Endothelial cell of umbilical vein (primary cell): ENCODE data around the gene PKNOX1. TPM values are rescaled to one million over a fixed set of nuclear protein-coding genes. Genes with fewer than 3 reads are reported as not detected.
A peak's percentile ranks its signal among the peaks of the same experiment; 100 is the strongest.
"Not testable (repeated sequence)": the region's sequence is repeated elsewhere in the genome, so short reads cannot be mapped to it uniquely, and the experiment has no call there.

Experiments used
- BruUV-seq: library from RNA; stranded (reverse); fragments of 400-500 nt; replicated peaks from 2 replicates; lab custom pipeline; 2021; lab: Mats Ljungman, UMichigan
- CTCF ChIA-PET: fragments of 300-600, 350-600 bp; sonication (Branson Sonifier 250); formaldehyde crosslinking; loops from one replicate; lab custom pipeline; 2021; ENCODE audit warnings: antibody characterized with exemption, inconsistent platforms; lab: Charles Lee
- POLR2A ChIA-PET: fragments of 300-600, 350-600 bp; sonication (Branson Sonifier 250); formaldehyde crosslinking; loops from one replicate; lab custom pipeline; 2021; ENCODE audit warnings: antibody characterized with exemption, inconsistent platforms; lab: Charles Lee
- DNase-seq: peaks from one replicate; pipeline ENCODE4 v3.0.0-alpha.2; 2011; ENCODE audit warnings: low read depth, low spot score
- FAIRE-seq: peaks from 2 replicates; lab custom pipeline; 2011; peaks lifted over from hg19 to GRCh38; lab: Jason Lieb, UNC
- H2AFZ ChIP-seq: 2 replicates; pipeline ENCODE4 v1.6.0; 2012; ENCODE audit warnings: low read depth, low read length, control low read depth, inconsistent platforms
- H3K27ac ChIP-seq: 2 replicates; pipeline ENCODE4 v1.5.1; 2011; ENCODE audit warnings: low read depth, mild to moderate bottlenecking, control low read depth, low read length, moderate library complexity; ENCODE audit not compliant: insufficient read depth
- H3K27me3 ChIP-seq, 2 experiments: 2 replicates each; pipeline versions ENCODE4 v1.6.0 to v1.6.1; 2011; ENCODE audit warnings: low read length in 2 of 2, mixed read lengths in 1 of 2; ENCODE audit not compliant: control insufficient read depth in 2 of 2, insufficient read depth in 2 of 2
- H3K36me3 ChIP-seq, 2 experiments: 2 replicates in 1 of 2; 3 replicates in 1 of 2; pipeline ENCODE4 v1.5.1; 2011; ENCODE audit warnings: low read length in 2 of 2, mild to moderate bottlenecking in 1 of 2, moderate library complexity in 1 of 2; ENCODE audit not compliant: control insufficient read depth in 2 of 2, insufficient read depth in 2 of 2; ENCODE audit errors: extremely low read depth in 1 of 2
- H3K4me1 ChIP-seq: 3 replicates; pipeline ENCODE4 v1.5.1; 2011; ENCODE audit warnings: mild to moderate bottlenecking, low read length; ENCODE audit not compliant: control insufficient read depth, insufficient read depth; ENCODE audit errors: extremely low read depth
- H3K4me2 ChIP-seq: 2 replicates; pipeline ENCODE4 v1.6.1; 2011; ENCODE audit warnings: low read length, control low read depth, mixed read lengths; ENCODE audit not compliant: insufficient read depth
- H3K4me3 ChIP-seq, 3 experiments: fragments of 200-600 bp in 1 of 3; sonication (generic), shearing (Covaris generic) in 1 of 3; replicated peaks in 1 of 3; 2 replicates each; pipeline ENCODE4 v1.5.1; 2011 to 2016; ENCODE audit warnings: control low read depth in 3 of 3, low read length in 3 of 3, mild to moderate bottlenecking in 2 of 3, inconsistent platforms in 1 of 3, low read depth in 1 of 3, moderate library complexity in 1 of 3; ENCODE audit not compliant: insufficient read depth in 1 of 3
- H3K79me2 ChIP-seq: 2 replicates; pipeline ENCODE4 v1.6.0; 2012; ENCODE audit warnings: low read length, inconsistent platforms; ENCODE audit not compliant: control insufficient read depth, insufficient read depth
- H3K9ac ChIP-seq: replicated peaks from 2 replicates; pipeline ENCODE3; 2011; ENCODE audit warnings: low read length, control low read depth; ENCODE audit not compliant: insufficient read depth; ENCODE audit errors: extremely low read depth
- H3K9me1 ChIP-seq: replicated peaks from 3 replicates; pipeline ENCODE4 v1.6.0; 2011; ENCODE audit warnings: mild to moderate bottlenecking, low read length; ENCODE audit not compliant: control insufficient read depth, insufficient read depth; ENCODE audit errors: extremely low read depth
- H3K9me3 ChIP-seq: replicated peaks from 2 replicates; pipeline ENCODE4 v1.5.1; 2012; ENCODE audit warnings: low read length, inconsistent platforms; ENCODE audit not compliant: control insufficient read depth, insufficient read depth
- H4K20me1 ChIP-seq: replicated peaks from 2 replicates; pipeline ENCODE3; 2011; ENCODE audit warnings: mild to moderate bottlenecking, low read length; ENCODE audit not compliant: control insufficient read depth, insufficient read depth; ENCODE audit errors: extremely low read depth
- dilution Hi-C: fragments of 300-500 bp; cut with MboI; formaldehyde crosslinking; loops from one replicate; pipeline ENCODE4 v1.15.0; 2019; ENCODE audit warnings: low sequenced_read_pairs; ENCODE audit not compliant: extremely low pct_ligation_motif_present
- intact Hi-C: fragments of 100-400 bp; cut with micrococcal nuclease; formaldehyde crosslinking; loops from one replicate; pipeline ENCODE4 v1.10.0; 2022
- polyA plus RNA-seq, 4 experiments: library from polyadenylated mRNA; depleted of rRNA in 3 of 4; stranded (reverse) in 3 of 4; unstranded in 1 of 4; fragments of >200 nt; gene quantifications; 2 replicates each; pipeline versions ENCODE4 v1.2.1 to v1.2.3, GENCODE V29; 2011 to 2012; ENCODE audit warnings: missing spikeins in 1 of 4
- total RNA-seq: library from RNA; stranded (reverse); gene quantifications from 2 replicates; pipeline ENCODE4 v1.2.3, GENCODE V29; 2021

Gene PKNOX1
- total and polyA plus RNA-seq, 2 donors (not counting 3 experiments of a cell fraction or from before 2014, with no cell fraction given), result 16.6 to 23.6 TPM

DNA sequence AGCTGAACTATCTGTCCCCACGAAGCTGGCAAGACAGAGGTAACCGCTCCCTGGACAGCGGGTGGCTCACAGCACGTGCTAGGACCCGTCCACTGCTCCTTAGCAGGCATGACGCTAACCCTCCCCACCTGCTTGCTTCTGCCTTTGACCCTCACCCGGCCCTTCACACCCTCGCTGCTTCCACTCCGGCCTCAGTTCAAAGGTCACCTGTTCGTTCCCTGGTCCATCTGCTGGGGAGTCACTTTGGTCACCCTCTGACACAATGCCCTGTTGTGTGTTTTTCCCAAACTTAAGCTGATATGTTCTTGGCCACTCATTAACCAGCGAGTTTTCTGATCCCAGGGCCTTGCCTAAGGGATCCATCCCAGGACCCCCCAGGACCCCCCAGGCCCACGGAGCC, 93.7 kb downstream of the PKNOX1 start:
- H2AFZ ChIP-seq, BruUV-seq, intact Hi-C loops, dilution Hi-C loops, POLR2A ChIA-PET, H3K36me3 ChIP-seq, H3K4me1 ChIP-seq, H3K27me3 ChIP-seq, H3K9me1 ChIP-seq, H4K20me1 ChIP-seq, H3K9me3 ChIP-seq, H3K4me2 ChIP-seq, FAIRE-seq, H3K79me2 ChIP-seq, H3K9ac ChIP-seq, H3K4me3 ChIP-seq, DNase-seq, CTCF ChIA-PET, H3K27ac ChIP-seq: not testable (repeated sequence)

DNA sequence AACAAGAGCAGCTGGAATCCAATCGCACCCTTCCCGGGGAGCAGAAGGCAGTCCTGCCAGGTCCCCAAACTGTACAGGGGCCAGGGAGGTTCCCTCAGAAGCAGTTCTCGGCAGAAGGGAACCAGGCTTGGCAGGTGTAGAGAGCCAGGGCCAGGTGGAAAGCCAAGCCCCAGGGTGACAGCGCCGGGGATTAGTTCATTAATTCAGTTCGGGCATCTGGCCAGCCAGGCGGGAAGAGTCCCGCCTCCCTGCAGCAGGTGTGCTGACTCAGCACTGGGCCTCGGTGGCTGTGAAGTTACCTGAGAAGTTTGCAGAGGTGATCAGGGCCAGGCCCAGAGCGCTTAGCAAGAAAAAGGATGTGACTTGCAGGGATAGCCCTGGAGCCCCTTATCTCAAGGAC, 95.3 kb downstream of the PKNOX1 start:
- dilution Hi-C loops, H3K27me3 ChIP-seq, H3K36me3 ChIP-seq, H3K9ac ChIP-seq, H3K79me2 ChIP-seq, H3K4me2 ChIP-seq, intact Hi-C loops, H3K27ac ChIP-seq, H4K20me1 ChIP-seq, POLR2A ChIA-PET, DNase-seq, H3K9me1 ChIP-seq, H3K4me3 ChIP-seq, H3K9me3 ChIP-seq, BruUV-seq, CTCF ChIA-PET, FAIRE-seq, H3K4me1 ChIP-seq, H2AFZ ChIP-seq: not testable (repeated sequence)

DNA sequence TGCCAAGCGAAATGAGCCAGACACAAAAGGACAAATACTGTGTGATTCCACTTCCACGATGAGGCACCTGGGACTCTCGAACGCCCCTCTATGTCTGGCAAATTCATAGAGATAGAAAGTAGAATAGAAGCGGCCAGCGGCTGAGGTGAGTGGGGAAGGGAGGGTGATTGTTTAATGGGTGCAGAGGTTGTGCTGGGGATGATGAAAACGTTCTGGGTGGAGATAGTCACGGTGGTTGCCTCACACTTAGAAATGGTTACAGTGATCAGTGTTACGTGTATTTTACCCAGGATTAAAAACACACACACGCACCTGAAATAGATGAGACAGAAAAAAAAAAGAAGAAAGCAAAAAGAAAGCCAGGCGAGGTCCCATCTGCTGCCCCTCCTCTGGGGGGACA, 98.4 kb downstream of the PKNOX1 start:
- H3K27me3 ChIP-seq, intact Hi-C loops, H3K4me1 ChIP-seq, H3K79me2 ChIP-seq, POLR2A ChIA-PET, dilution Hi-C loops, H3K4me3 ChIP-seq, DNase-seq, FAIRE-seq, H3K4me2 ChIP-seq, H3K9me1 ChIP-seq, H4K20me1 ChIP-seq, H2AFZ ChIP-seq, H3K27ac ChIP-seq, CTCF ChIA-PET, H3K9ac ChIP-seq, BruUV-seq, H3K9me3 ChIP-seq, H3K36me3 ChIP-seq: not testable (repeated sequence)

- POLR2A ChIA-PET, H3K4me3 ChIP-seq, H2AFZ ChIP-seq, intact Hi-C loops, H3K79me2 ChIP-seq, DNase-seq, H3K9me3 ChIP-seq, H3K27ac ChIP-seq, H3K9ac ChIP-seq, CTCF ChIA-PET, H3K9me1 ChIP-seq, H4K20me1 ChIP-seq, dilution Hi-C loops, H3K36me3 ChIP-seq, H3K4me2 ChIP-seq, BruUV-seq, H3K4me1 ChIP-seq, H3K27me3 ChIP-seq: not testable (repeated sequence)
- FAIRE-seq, result peak; percentile 47
Observed at GRCh38 chr21:43074401-43075169, 100.2 kb downstream of the PKNOX1 start.
